HepG2 (cell line): ENCODE data around the gene AFDN. TPM values are rescaled to one million over a fixed set of nuclear protein-coding genes. Genes with fewer than 3 reads are reported as not detected.

Experiments
- AFF4 ChIP-seq: sonication (generic); formaldehyde crosslinking; IDR thresholded peaks from 2 replicates; pipeline ENCODE4 v1.4.0; 2020; ENCODE audit warnings: missing genetic modification reagents
- ARHGAP35 ChIP-seq: sonication (generic); formaldehyde crosslinking; IDR thresholded peaks from 2 replicates; pipeline ENCODE4 v1.9.0; 2022; ENCODE audit warnings: mild to moderate bottlenecking, inconsistent platforms, moderate library complexity, missing genetic modification reagents, borderline replicate concordance
- BCL3 ChIP-seq: sonication (generic); formaldehyde crosslinking; IDR thresholded peaks from 2 replicates; pipeline ENCODE4 v1.5.1; 2020; ENCODE audit warnings: mild to moderate bottlenecking, missing genetic modification reagents, moderate library complexity
- CC2D1A ChIP-seq: sonication (generic); formaldehyde crosslinking; IDR thresholded peaks from 2 replicates; pipeline ENCODE4 v1.8.1; 2023; ENCODE audit warnings: mild to moderate bottlenecking, missing genetic modification reagents
- CSRNP1 ChIP-seq: sonication (generic); formaldehyde crosslinking; IDR thresholded peaks from 2 replicates; pipeline ENCODE4 v1.8.1; 2023; ENCODE audit warnings: mild to moderate bottlenecking, missing genetic modification reagents
- FOXO1 ChIP-seq: sonication (generic); formaldehyde crosslinking; IDR thresholded peaks from 2 replicates; pipeline ENCODE4 v1.4.0; 2020; ENCODE audit warnings: missing genetic modification reagents
- GLMP ChIP-seq: sonication (generic); formaldehyde crosslinking; IDR thresholded peaks from 2 replicates; pipeline ENCODE4 v1.9.0; 2021; ENCODE audit warnings: missing genetic modification reagents, mild to moderate bottlenecking, borderline replicate concordance
- GTF3A ChIP-seq: sonication (generic); formaldehyde crosslinking; conservative IDR thresholded peaks from 2 replicates; pipeline ENCODE4 v1.4.0; 2020; ENCODE audit warnings: mild to moderate bottlenecking, missing genetic modification reagents
- HHEX ChIP-seq: IDR thresholded peaks from 2 replicates; pipeline ENCODE4 v1.6.1; 2016; ENCODE audit warnings: control low read depth
- IRX3 ChIP-seq: sonication (generic); formaldehyde crosslinking; IDR thresholded peaks from 2 replicates; pipeline ENCODE4 v1.8.1; 2023; ENCODE audit warnings: mild to moderate bottlenecking, low read depth, missing genetic modification reagents, borderline replicate concordance
- NCOA2 ChIP-seq: sonication (generic); formaldehyde crosslinking; IDR thresholded peaks from 2 replicates; pipeline ENCODE4 v1.8.0; 2022; ENCODE audit warnings: inconsistent platforms
- NFKB2 ChIP-seq: sonication (generic); formaldehyde crosslinking; IDR thresholded peaks from 2 replicates; pipeline ENCODE4 v1.4.0; 2020; ENCODE audit warnings: missing genetic modification reagents, borderline replicate concordance
- NR2F2 ChIP-seq: IDR thresholded peaks from 2 replicates; pipeline ENCODE4 v1.6.1; 2012; ENCODE audit warnings: low read depth, inconsistent platforms, borderline replicate concordance
- PHB2 ChIP-seq: fragments of 450-650 bp; IDR thresholded peaks from 2 replicates; pipeline ENCODE4 v1.6.1; 2018; ENCODE audit not compliant: partially characterized antibody
- PLSCR1 ChIP-seq: sonication (generic); formaldehyde crosslinking; IDR thresholded peaks from 2 replicates; pipeline ENCODE4 v1.5.0; 2020; ENCODE audit warnings: missing genetic modification reagents, mild to moderate bottlenecking, borderline replicate concordance
- PPARG ChIP-seq: conservative IDR thresholded peaks from 2 replicates; pipeline ENCODE4 v1.6.1; 2016; ENCODE audit warnings: missing biosample characterization, missing genetic modification reagents
- RORA ChIP-seq: sonication (generic); formaldehyde crosslinking; IDR thresholded peaks from 2 replicates; pipeline ENCODE4 v1.5.0; 2020; ENCODE audit warnings: mild to moderate bottlenecking, missing genetic modification reagents, moderate library complexity
- ZNF468 ChIP-seq: sonication (generic); formaldehyde crosslinking; IDR thresholded peaks from 2 replicates; pipeline ENCODE4 v1.8.0; 2022; ENCODE audit warnings: mild to moderate bottlenecking, moderate library complexity, missing genetic modification reagents
- ZNF556 ChIP-seq: sonication (generic); formaldehyde crosslinking; IDR thresholded peaks from 2 replicates; pipeline ENCODE4 v1.4.0; 2020; ENCODE audit warnings: mild to moderate bottlenecking, missing genetic modification reagents, borderline replicate concordance
- ZNF724P ChIP-seq: sonication (generic); formaldehyde crosslinking; IDR thresholded peaks from 2 replicates; pipeline ENCODE4 v1.8.0; 2022; ENCODE audit warnings: missing genetic modification reagents, borderline replicate concordance
- ZNF772 ChIP-seq: sonication (generic); formaldehyde crosslinking; IDR thresholded peaks from 2 replicates; pipeline ENCODE4 v1.5.0; 2020; ENCODE audit warnings: mild to moderate bottlenecking, missing genetic modification reagents
- polyA plus RNA-seq, 8 experiments: library from polyadenylated mRNA; depleted of rRNA in 3 of 8; stranded (reverse) in 7 of 8; unstranded in 1 of 8; fragments of >200 nt; fragmentation: Illumina TruSeq in 4 of 8; extraction: Trizol in 4 of 8; gene quantifications; 2 replicates each; pipeline versions ENCODE4 v1.2.1 to v1.2.3, GENCODE V29; 2011 to 2016; ENCODE audit warnings: low read depth in 4 of 8, missing spikeins in 1 of 8, mixed read lengths in 1 of 8; ENCODE audit not compliant: insufficient read depth in 1 of 8
- total RNA-seq, 5 experiments: library from RNA; depleted of rRNA; stranded (reverse); fragments of >200 nt; fragmentation: Illumina TruSeq; extraction: Trizol; gene quantifications; 2 replicates each; pipeline ENCODE4 v1.2.3, GENCODE V29; 2016; ENCODE audit warnings: low read depth in 1 of 5

The AFDN gene
- total and polyA plus RNA-seq, 2 of the 13 experiments (the other 11 are each of a cell fraction or from before 2014, with no cell fraction given): 136 to 151 TPM

GRCh38 chr6:167826230-167826895, 348 bp upstream of the AFDN start (continued):
- TF ChIP-seq ZNF724P (CRISPR knock-in tag) (0 out of 2 replicates have a peak, but pooled peaks have one; percentile 48), BCL3 (peak; percentile 87; the same call in 1 of the 2 replicates), ZNF556 (no peak; the same call in 1 of the 2 replicates), CC2D1A (CRISPR knock-in tag) (no peak), IRX3 (CRISPR knock-in tag) (no peak), CSRNP1 (CRISPR knock-in tag) (no peak), AFF4 (CRISPR knock-in tag) (no peak), GLMP (no peak), PHB2 (no peak), ARHGAP35 (no peak; the same call in 1 of the 2 replicates), NR2F2 (no peak), FOXO1 (no peak), ZNF772 (CRISPR knock-in tag) (peak; percentile 43; the same call in 1 of the 2 replicates), NFKB2 (CRISPR knock-in tag) (no peak; the same call in 1 of the 2 replicates), NCOA2 (CRISPR knock-in tag) (0 out of 2 replicates have a peak, but pooled peaks have one; percentile 13), GTF3A (peak; percentile 71; the same call in 1 of the 2 replicates), ZNF468 (CRISPR knock-in tag) (peak; percentile 82; the same call in 1 of the 2 replicates), PLSCR1 (CRISPR knock-in tag) (no peak), PPARG (CRISPR knock-in tag) (no peak), HHEX (CRISPR knock-in tag) (peak; percentile 51), RORA (CRISPR knock-in tag) (no peak)
